ENCODE measurements around the gene SMDT1. TPM values are rescaled to one million over a fixed set of nuclear protein-coding genes. Genes with fewer than 3 reads are reported as not detected.

SMDT1 gene
- total RNA-seq, 4 donors from 2014 or later: 9.9 to 16.2 (median 12.2) TPM

DNA sequence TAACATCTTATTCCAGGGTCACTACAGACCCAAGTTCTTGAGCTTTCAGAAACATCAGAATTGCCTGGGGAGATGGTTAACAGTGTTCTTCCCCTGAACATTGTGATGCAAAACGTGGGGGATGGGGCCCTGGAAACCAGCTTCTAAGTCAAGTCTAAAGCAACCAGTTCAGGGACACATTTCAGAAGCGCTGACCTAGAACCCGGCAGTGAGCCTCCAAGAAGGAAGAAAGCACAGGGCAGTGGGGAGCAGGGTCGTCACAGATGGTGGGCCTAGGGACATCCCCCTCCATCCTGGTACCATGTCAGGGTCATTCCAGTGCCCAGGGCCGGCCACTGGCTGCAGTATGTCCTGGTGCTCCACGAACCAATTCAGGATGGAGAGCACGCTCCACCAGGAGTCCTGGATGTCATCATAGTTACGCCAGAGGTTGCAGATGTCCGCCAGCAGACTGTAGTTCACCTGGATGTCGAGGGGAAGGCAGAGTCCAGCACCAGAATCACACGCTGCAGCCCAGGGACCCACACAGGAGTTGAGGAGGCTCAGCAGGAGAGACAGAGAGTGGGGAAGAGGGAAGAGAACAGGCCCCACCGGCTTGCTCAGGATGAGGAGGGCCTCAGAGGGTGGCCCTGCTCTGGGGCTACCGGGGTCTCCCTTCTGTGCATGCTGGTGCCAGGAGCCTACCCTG, 13.9 kb upstream of the SMDT1 start:
- TF ChIP-seq, protein P1, sequence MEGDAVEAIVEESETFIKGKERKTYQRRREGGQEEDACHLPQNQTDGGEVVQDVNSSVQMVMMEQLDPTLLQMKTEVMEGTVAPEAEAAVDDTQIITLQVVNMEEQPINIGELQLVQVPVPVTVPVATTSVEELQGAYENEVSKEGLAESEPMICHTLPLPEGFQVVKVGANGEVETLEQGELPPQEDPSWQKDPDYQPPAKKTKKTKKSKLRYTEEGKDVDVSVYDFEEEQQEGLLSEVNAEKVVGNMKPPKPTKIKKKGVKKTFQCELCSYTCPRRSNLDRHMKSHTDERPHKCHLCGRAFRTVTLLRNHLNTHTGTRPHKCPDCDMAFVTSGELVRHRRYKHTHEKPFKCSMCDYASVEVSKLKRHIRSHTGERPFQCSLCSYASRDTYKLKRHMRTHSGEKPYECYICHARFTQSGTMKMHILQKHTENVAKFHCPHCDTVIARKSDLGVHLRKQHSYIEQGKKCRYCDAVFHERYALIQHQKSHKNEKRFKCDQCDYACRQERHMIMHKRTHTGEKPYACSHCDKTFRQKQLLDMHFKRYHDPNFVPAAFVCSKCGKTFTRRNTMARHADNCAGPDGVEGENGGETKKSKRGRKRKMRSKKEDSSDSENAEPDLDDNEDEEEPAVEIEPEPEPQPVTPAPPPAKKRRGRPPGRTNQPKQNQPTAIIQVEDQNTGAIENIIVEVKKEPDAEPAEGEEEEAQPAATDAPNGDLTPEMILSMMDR (IDR thresholded peaks at IDR 0.05): no peak
- DNase-seq (ENCODE audit: low spot score): no peak
- ATAC-seq (ENCODE audit: low FRiP score): no peak

- ATAC-seq (ENCODE audit: low FRiP score) (no peak), DNase-seq (ENCODE audit: low spot score) (no peak)
- TF ChIP-seq, protein P1 (IDR thresholded peaks at IDR 0.05): no peak
Measured at GRCh38 chr22:42066126-42066761, 13.3 kb upstream of the SMDT1 start.

DNA sequence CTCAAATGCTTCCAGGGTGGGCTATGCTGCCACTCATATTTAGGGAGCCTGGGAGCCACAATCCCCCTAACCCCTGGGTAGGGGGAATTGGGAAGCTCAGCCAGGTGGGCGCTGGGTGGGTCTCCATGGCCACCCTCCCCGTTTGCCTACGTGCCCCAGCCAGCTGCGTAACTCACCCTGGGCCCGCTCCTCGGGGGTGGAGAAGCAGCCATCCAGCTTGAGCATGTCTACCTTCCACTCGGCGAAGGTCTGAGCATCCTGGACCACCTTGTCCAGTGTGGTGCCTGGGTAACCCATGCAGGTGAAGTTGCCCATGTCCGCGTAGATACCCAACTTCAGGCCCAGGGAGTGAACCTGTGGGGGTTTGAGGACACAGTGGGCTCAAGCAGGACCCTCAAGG, 12.6 kb upstream of the SMDT1 start:
- TF ChIP-seq, protein P1 (IDR thresholded peaks at IDR 0.05): no peak
- no peak for ATAC-seq (ENCODE audit: low FRiP score)
- DNase-seq (ENCODE audit: low spot score): no peak

DNA sequence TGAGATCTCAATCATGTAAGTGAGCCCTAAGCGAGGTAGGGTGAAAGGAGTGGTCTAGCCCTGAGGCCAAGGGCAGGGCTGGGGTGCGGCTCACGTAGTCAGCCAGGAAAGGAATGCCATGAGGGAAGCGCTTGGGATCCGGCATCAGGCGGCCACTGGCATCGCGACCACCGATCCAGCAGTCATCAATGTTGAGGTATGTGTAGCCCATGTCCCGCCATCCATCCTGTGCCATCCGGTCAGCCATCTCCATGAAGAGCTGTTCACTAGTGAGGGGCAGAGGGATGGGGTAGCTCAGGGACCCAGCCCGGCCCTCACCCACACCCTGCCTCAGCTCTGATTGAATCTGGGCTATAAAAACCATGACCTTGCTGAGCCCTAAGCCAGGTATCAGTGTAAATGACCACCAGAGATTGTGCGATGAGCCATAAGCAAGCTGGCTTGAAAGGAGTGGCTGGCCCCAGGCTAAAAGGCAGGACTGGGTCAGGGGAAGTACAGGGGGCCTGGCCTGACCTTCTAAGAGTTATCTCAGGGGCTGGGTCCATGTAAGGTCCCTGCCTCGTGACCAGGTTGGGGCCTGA, 11.7 kb upstream of the SMDT1 start:
- TF ChIP-seq, protein P1 (IDR thresholded peaks at IDR 0.05): no peak
- no peak for ATAC-seq (ENCODE audit: low FRiP score)
- no peak for DNase-seq (ENCODE audit: low spot score)

DNA sequence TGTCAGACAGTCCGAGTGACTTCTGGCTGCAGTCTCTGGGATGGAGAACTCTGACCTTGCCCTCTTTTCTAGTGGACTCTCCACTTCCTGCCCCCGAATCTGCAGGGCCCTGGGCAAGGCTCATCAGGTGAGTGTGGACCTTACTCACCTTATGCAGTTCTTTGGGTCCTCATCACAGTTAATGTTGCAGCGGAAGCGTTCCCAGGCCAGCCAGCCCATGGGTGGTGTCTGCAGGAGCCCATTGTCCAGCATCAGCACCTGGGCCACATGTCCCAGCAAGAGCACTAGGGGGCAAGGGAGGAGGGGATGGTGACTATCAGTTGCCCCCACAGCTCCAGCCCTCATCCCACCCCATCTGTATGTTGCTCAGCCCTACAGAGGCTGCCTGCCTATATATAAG, 11.2 kb upstream of the SMDT1 start:
- TF ChIP-seq, protein P1 (IDR thresholded peaks at IDR 0.05): no peak

DNA sequence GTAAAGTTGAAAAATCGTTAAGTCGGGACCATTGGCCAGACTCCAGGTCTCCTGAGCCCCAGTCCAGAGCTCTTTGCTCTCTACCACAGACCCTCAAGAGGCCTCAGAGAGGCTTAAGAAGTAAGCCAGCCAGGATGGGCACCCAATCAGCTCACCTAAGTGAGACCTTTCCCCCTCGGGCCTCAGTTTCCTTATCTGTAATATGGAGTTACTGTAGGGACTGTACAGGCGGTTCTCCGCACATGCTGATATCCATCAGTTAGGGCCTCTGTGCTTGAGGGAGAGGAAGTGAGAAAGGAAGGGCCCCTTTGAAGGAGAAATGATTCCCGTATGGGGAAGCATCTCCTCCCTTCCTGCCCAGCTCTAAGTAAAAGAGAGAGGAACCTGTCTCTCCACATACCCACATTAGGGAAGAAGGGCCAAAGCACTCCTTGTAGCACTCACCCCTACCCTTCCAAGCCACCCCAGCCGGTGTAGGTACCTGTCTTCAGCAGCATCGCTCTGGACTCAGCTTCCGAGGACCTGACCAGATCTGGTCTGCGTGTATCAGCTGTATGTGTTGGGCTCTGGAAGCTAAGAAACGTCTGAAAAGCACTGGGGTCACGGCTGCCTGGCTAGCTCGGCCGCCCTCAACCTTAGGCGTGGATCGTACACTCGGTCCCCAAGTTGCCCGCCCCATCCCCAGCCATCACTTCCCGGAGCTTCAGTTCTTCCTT, 9.5 kb upstream of the SMDT1 start:
- TF ChIP-seq, protein P1 (IDR thresholded peaks at IDR 0.05): no peak
- ATAC-seq (ENCODE audit: low FRiP score) (peak; percentile 10), DNase-seq (ENCODE audit: low spot score) (no peak)

More for the DNA sequence above, 11.2 kb upstream of the SMDT1 start:
- ATAC-seq (ENCODE audit: low FRiP score): no peak
- DNase-seq (ENCODE audit: low spot score): no peak
